Activated naive CD8-positive, alpha-beta T cell treated with anti-CD3 and anti-CD28 coated beads for 36 hours (primary cell): ENCODE measurements around the gene CASZ1. TPM values are rescaled to one million over a fixed set of nuclear protein-coding genes. Genes with fewer than 3 reads are reported as not detected.

Source experiments
- DNase-seq: peaks from one replicate; pipeline ENCODE4 v3.0.0; 2021
- H3K27ac Mint-ChIP-seq: one replicate; pipeline ENCODE4 v1.8.0; 2022; ENCODE audit warnings: mild to moderate bottlenecking, moderate library complexity, mixed read lengths
- H3K27me3 Mint-ChIP-seq: one replicate; pipeline ENCODE4 v1.8.0; 2022; ENCODE audit warnings: mild to moderate bottlenecking, mixed read lengths
- H3K36me3 Mint-ChIP-seq: one replicate; pipeline ENCODE4 v1.8.0; 2021; ENCODE audit warnings: mild to moderate bottlenecking, mixed read lengths
- H3K4me1 Mint-ChIP-seq: one replicate; pipeline ENCODE4 v1.8.0; 2021; ENCODE audit warnings: mixed read lengths
- H3K4me3 Mint-ChIP-seq: one replicate; pipeline ENCODE4 v1.8.0; 2022; ENCODE audit warnings: mild to moderate bottlenecking, moderate library complexity, mixed read lengths
- H3K9me3 Mint-ChIP-seq: one replicate; pipeline ENCODE4 v1.8.0; 2022; ENCODE audit warnings: mixed read lengths
- total RNA-seq, 2 experiments: library from RNA; stranded (reverse); gene quantifications; one replicate each; pipeline ENCODE4 v1.2.3, GENCODE V29; 2021

The CASZ1 gene
- total RNA-seq, 2 experiments from 2014 or later, result 2.2 to 2.3 TPM

GRCh38 chr1:10694274-10694632, 102.2 kb downstream of the CASZ1 start:
- Mint-ChIP-seq H3K4me3 (peak overlapping the region; percentile 74), H3K27me3 (no peaks in the 10 kb centered on the region), H3K9me3 (no peaks in the 10 kb centered on the region), H3K4me1 (peaks cover 31% of the 10 kb centered on the region), H3K36me3 (no peaks in the 10 kb centered on the region), H3K27ac (no peak overlapping the region)
- no peak for DNase-seq

- H3K27me3 Mint-ChIP-seq, result no peaks in the 10 kb centered on the region
- H3K4me1 Mint-ChIP-seq, result peaks cover 31% of the 10 kb centered on the region
- peak overlapping the region; percentile 76 for H3K27ac Mint-ChIP-seq
- no peaks in the 10 kb centered on the region for H3K36me3 Mint-ChIP-seq
- H3K9me3 Mint-ChIP-seq, result no peaks in the 10 kb centered on the region
- H3K4me3 Mint-ChIP-seq, result peak overlapping the region; percentile 81
- peak; percentile 47 for DNase-seq
Observed at GRCh38 chr1:10693497-10694273, 102.8 kb downstream of the CASZ1 start.

GRCh38 chr1:10693152-10693496, 103.3 kb downstream of the CASZ1 start:
- no peak for DNase-seq
- no peaks in the 10 kb centered on the region for H3K27me3 Mint-ChIP-seq
- H3K4me3 Mint-ChIP-seq, result peak overlapping the region; percentile 81
- H3K4me1 Mint-ChIP-seq, result peaks cover 31% of the 10 kb centered on the region
- no peaks in the 10 kb centered on the region for H3K9me3 Mint-ChIP-seq
- H3K36me3 Mint-ChIP-seq, result no peaks in the 10 kb centered on the region
- peak overlapping the region; percentile 76 for H3K27ac Mint-ChIP-seq

- Mint-ChIP-seq H3K4me1 (peaks cover 31% of the 10 kb centered on the region), H3K36me3 (no peaks in the 10 kb centered on the region), H3K27ac (no peak overlapping the region), H3K27me3 (no peaks in the 10 kb centered on the region), H3K9me3 (no peaks in the 10 kb centered on the region), H3K4me3 (peak overlapping the region; percentile 81)
- peak; percentile 76 for DNase-seq
Observed at GRCh38 chr1:10692401-10693021, 103.9 kb downstream of the CASZ1 start.

- Mint-ChIP-seq H3K9me3 (no peaks in the 10 kb centered on the region), H3K4me3 (no peak overlapping the region)
Observed at GRCh38 chr1:10691740-10692125, 104.7 kb downstream of the CASZ1 start.

GRCh38 chr1:10691075-10691739, 105.2 kb downstream of the CASZ1 start:
- Mint-ChIP-seq H3K4me1 (peaks cover 19% of the 10 kb centered on the region), H3K36me3 (no peaks in the 10 kb centered on the region), H3K27me3 (no peaks in the 10 kb centered on the region), H3K27ac (no peak overlapping the region), H3K9me3 (no peaks in the 10 kb centered on the region), H3K4me3 (no peak overlapping the region)
- DNase-seq, result no peak

More at GRCh38 chr1:10691740-10692125, 104.7 kb downstream of the CASZ1 start:
- Mint-ChIP-seq H3K27ac (no peak overlapping the region), H3K4me1 (peaks cover 24% of the 10 kb centered on the region), H3K36me3 (no peaks in the 10 kb centered on the region), H3K27me3 (no peaks in the 10 kb centered on the region)
- peak; percentile 16 for DNase-seq

GRCh38 chr1:10690484-10690883, 106.0 kb downstream of the CASZ1 start:
- no peaks in the 10 kb centered on the region for H3K27me3 Mint-ChIP-seq

GRCh38 chr1:10688409-10688786, 108.0 kb downstream of the CASZ1 start:
- H3K27ac Mint-ChIP-seq, result no peak overlapping the region
- H3K4me1 Mint-ChIP-seq, result peaks cover 15% of the 10 kb centered on the region
- H3K4me3 Mint-ChIP-seq, result no peak overlapping the region
- DNase-seq, result no peak
- no peaks in the 10 kb centered on the region for H3K27me3 Mint-ChIP-seq
- no peaks in the 10 kb centered on the region for H3K9me3 Mint-ChIP-seq
- H3K36me3 Mint-ChIP-seq, result no peaks in the 10 kb centered on the region

More at GRCh38 chr1:10690484-10690883, 106.0 kb downstream of the CASZ1 start:
- no peak for DNase-seq
- Mint-ChIP-seq H3K27ac (no peak overlapping the region), H3K4me1 (peaks cover 18% of the 10 kb centered on the region), H3K9me3 (no peaks in the 10 kb centered on the region), H3K4me3 (no peak overlapping the region), H3K36me3 (no peaks in the 10 kb centered on the region)

- no peak for DNase-seq
- H3K27ac Mint-ChIP-seq, result no peak overlapping the region
- no peaks in the 10 kb centered on the region for H3K36me3 Mint-ChIP-seq
- H3K9me3 Mint-ChIP-seq, result no peaks in the 10 kb centered on the region
- no peak overlapping the region for H3K4me3 Mint-ChIP-seq
- H3K27me3 Mint-ChIP-seq, result no peaks in the 10 kb centered on the region
- peaks cover 10% of the 10 kb centered on the region for H3K4me1 Mint-ChIP-seq
Observed at GRCh38 chr1:10687782-10688408, 108.6 kb downstream of the CASZ1 start.

- no peaks in the 10 kb centered on the region for H3K9me3 Mint-ChIP-seq
- no peak overlapping the region for H3K27ac Mint-ChIP-seq
- no peaks in the 10 kb centered on the region for H3K36me3 Mint-ChIP-seq
- H3K4me3 Mint-ChIP-seq, result no peak overlapping the region
- no peak for DNase-seq
- H3K4me1 Mint-ChIP-seq, result peaks cover 4% of the 10 kb centered on the region
- H3K27me3 Mint-ChIP-seq, result no peaks in the 10 kb centered on the region
Observed at GRCh38 chr1:10687251-10687651, 109.2 kb downstream of the CASZ1 start.

GRCh38 chr1:10686404-10687040, 109.9 kb downstream of the CASZ1 start:
- Mint-ChIP-seq H3K4me1 (peaks cover 2% of the 10 kb centered on the region), H3K27ac (no peak overlapping the region)

GRCh38 chr1:10685808-10686403, 110.5 kb downstream of the CASZ1 start:
- Mint-ChIP-seq H3K9me3 (no peaks in the 10 kb centered on the region), H3K4me3 (no peak overlapping the region), H3K36me3 (no peaks in the 10 kb centered on the region), H3K4me1 (peaks cover 3% of the 10 kb centered on the region), H3K27ac (no peak overlapping the region), H3K27me3 (no peaks in the 10 kb centered on the region)
- DNase-seq, result no peak

More at GRCh38 chr1:10686404-10687040, 109.9 kb downstream of the CASZ1 start:
- no peak for DNase-seq
- Mint-ChIP-seq H3K4me3 (no peak overlapping the region), H3K36me3 (no peaks in the 10 kb centered on the region), H3K9me3 (no peaks in the 10 kb centered on the region), H3K27me3 (no peaks in the 10 kb centered on the region)

- H3K36me3 Mint-ChIP-seq, result no peaks in the 10 kb centered on the region
- no peaks in the 10 kb centered on the region for H3K27me3 Mint-ChIP-seq
- peaks cover 3% of the 10 kb centered on the region for H3K4me1 Mint-ChIP-seq
- H3K4me3 Mint-ChIP-seq, result no peak overlapping the region
- no peak overlapping the region for H3K27ac Mint-ChIP-seq
- H3K9me3 Mint-ChIP-seq, result no peaks in the 10 kb centered on the region
- no peak for DNase-seq
Observed at GRCh38 chr1:10685196-10685807, 111.1 kb downstream of the CASZ1 start.

GRCh38 chr1:10684221-10684620, 112.2 kb downstream of the CASZ1 start:
- Mint-ChIP-seq H3K27me3 (no peaks in the 10 kb centered on the region), H3K4me1 (peaks cover 3% of the 10 kb centered on the region), H3K9me3 (no peaks in the 10 kb centered on the region), H3K36me3 (no peaks in the 10 kb centered on the region), H3K4me3 (no peak overlapping the region), H3K27ac (no peak overlapping the region)
- DNase-seq, result no peak
